Measurements from ENCODE around the gene ERP29. TPM values are rescaled to one million over a fixed set of nuclear protein-coding genes. Genes with fewer than 3 reads are reported as not detected.

Gene ERP29
- total and polyA plus RNA-seq, 2 of the 13 experiments (the other 11 are each of a cell fraction or from before 2014, with no cell fraction given), result 111 to 147 TPM

GRCh38 chr12:112013601-112014402, 576 bp downstream of the ERP29 start (continued):
- TF ChIP-seq ADNP (CRISPR knock-in tag; IDR thresholded peaks at IDR 0.05) (no peak), ZMAT3 (CRISPR knock-in tag; conservative IDR thresholded peaks at IDR 0.05) (peak; percentile 79), RXRB (CRISPR knock-in tag; IDR thresholded peaks at IDR 0.05; ENCODE audit: borderline replicate concordance) (0 out of 2 replicates have a peak, but pooled peaks have one; percentile 39), ZSCAN25 (CRISPR knock-in tag; IDR thresholded peaks at IDR 0.05) (no peak), KMT2B (CRISPR knock-in tag; IDR thresholded peaks at IDR 0.05) (peak; percentile 30; the same call in 1 of the 2 replicates), KLF16 (CRISPR knock-in tag; IDR thresholded peaks at IDR 0.05) (peak in 1 of 2 experiments; percentile 90; a peak in 2 of 4 replicates), PLRG1 (conservative IDR thresholded peaks at IDR 0.05) (no peak), ZNF567 (CRISPR knock-in tag; IDR thresholded peaks at IDR 0.05; ENCODE audit: borderline replicate concordance) (0 out of 2 replicates have a peak, but pooled peaks have one; percentile 10), ZNF292 (CRISPR knock-in tag; IDR thresholded peaks at IDR 0.05; ENCODE audit: borderline replicate concordance, low read depth) (no peak), ZNF207 (IDR thresholded peaks at IDR 0.05; ENCODE audit: borderline replicate concordance) (no peak), UBTF (CRISPR knock-in tag; IDR thresholded peaks at IDR 0.05) (peak; percentile 54), TEAD3 (CRISPR knock-in tag; optimal IDR thresholded peaks at IDR 0.05; ENCODE audit: borderline replicate concordance) (peak; percentile 55), RFX3 (CRISPR knock-in tag; IDR thresholded peaks at IDR 0.05) (no peak), CREBL2 (CRISPR knock-in tag; IDR thresholded peaks at IDR 0.05; ENCODE audit: borderline replicate concordance) (peak; percentile 31; the same call in 1 of the 2 replicates), KAT2B (IDR thresholded peaks at IDR 0.05; ENCODE audit: borderline replicate concordance, low read depth, low read length) (no peak), POLR2G (IDR thresholded peaks at IDR 0.05; ENCODE audit: low read depth, low read length) (peak; percentile 84), DR1 (CRISPR knock-in tag; IDR thresholded peaks at IDR 0.05) (no peak; the same call in 1 of the 2 replicates), EED (CRISPR knock-in tag; IDR thresholded peaks at IDR 0.05) (0 out of 2 replicates have a peak, but pooled peaks have one; percentile 10), ZNF780A (CRISPR knock-in tag; IDR thresholded peaks at IDR 0.05) (peak; percentile 74; the same call in 1 of the 2 replicates), NFRKB (IDR thresholded peaks at IDR 0.05) (no peak), MAFK (conservative IDR thresholded peaks at IDR 0.05 in 1 of 2, IDR thresholded peaks at IDR 0.05 in 1 of 2; ENCODE audit: low read length in 2 of 2) (no peak), HNRNPH1 (optimal IDR thresholded peaks at IDR 0.05; ENCODE audit: low read depth, low read length) (no peak)
- TF ChIP-seq, protein P1, sequence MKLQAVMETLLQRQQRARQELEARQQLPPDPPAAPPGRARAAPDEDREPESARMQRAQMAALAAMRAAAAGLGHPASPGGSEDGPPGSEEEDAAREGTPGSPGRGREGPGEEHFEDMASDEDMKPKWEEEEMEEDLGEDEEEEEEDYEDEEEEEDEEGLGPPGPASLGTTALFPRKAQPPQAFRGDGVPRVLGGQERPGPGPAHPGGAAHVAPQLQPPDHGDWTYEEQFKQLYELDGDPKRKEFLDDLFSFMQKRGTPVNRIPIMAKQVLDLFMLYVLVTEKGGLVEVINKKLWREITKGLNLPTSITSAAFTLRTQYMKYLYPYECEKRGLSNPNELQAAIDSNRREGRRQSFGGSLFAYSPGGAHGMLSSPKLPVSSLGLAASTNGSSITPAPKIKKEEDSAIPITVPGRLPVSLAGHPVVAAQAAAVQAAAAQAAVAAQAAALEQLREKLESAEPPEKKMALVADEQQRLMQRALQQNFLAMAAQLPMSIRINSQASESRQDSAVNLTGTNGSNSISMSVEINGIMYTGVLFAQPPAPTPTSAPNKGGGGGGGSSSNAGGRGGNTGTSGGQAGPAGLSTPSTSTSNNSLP (IDR thresholded peaks at IDR 0.05; ENCODE audit: low read depth, low read length), result peak; percentile 38; the same call in 1 of the 2 replicates
